Hindlimb muscle (tissue), 1 donor: ENCODE results near the gene SLC25A12. TPM values are rescaled to one million over a fixed set of nuclear protein-coding genes. Genes with fewer than 3 reads are reported as not detected.
"Not testable (repeated sequence)": the region's sequence is repeated elsewhere in the genome, so short reads cannot be mapped to it uniquely, and the experiment has no call there.

Source experiments
- DNase-seq: peaks from one replicate; pipeline ENCODE4 v3.0.0-alpha.2; 2013
- polyA plus RNA-seq: library from polyadenylated mRNA; unstranded; fragments of 120-200 nt; gene quantifications from one replicate; pipeline ENCODE4 v1.2.1, GENCODE V29; 2013; ENCODE audit not compliant: insufficient read length

Gene SLC25A12
- polyA plus RNA-seq, 1 donor: 23.6 TPM

DNA sequence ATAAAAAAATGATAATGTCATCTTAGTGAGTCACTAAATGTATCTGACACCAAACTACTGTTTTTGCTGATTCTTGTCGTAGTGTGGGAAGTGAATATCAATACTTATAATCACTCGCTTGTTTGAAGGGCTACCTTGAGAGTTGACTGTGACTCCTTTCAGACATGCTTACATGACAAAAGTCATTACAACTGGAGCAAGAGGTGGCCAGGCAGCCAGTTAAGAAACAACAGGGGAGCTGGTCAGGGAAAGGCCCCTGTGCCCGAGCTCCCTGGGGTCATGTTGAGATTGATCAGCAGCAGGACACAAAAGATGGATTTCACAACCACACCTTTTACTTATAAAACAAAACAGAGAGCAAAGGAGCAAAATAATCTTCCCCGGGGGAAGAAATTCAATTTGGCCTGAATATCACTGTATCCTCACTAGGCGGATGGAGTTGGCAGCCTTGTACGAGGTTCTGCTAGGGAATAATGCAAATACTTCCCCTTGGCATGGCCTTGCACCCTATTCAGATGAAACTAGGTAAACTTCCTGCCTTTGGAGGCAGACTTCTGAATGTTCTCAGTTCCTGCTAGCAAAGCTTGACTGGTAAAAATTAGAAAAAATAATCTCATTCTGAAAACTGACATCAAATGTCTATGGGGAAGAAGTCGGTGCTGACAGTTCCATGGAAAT, 105.6 kb downstream of the SLC25A12 start:
- no peak for DNase-seq

DNA sequence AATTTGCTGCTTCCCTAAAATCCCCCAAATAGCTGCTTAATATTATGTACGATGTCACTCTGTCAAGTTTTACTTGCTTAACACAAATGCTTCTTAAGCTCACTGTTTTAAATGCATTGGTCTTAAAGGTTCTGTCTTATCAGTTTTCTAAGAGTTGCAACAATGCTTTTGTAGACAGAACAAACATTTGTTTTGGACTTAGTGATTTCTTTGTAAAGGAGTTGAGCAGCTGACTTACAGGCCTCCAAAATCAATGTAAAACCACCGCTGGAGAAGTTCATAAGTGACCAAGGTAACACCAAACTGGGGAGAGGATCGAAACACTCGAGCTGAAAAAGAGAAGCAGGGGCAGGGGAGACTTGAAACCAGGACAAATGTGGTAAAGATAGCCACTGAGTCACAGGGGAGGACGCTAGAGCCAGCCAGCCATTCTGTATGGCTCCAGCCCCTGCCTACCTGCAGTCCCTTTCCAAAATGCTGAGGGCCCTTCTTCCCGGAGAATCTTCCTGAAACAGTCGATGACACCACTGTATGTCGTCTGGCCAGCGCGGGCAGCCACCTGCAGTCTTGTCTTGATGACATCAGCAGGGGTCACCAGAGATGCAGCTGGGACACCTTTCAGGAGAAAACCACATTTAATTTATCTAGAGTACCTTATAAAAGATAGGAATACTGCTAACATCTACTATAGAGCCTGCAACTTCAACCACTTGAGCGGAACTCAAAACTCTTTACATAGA, 106.5 kb downstream of the SLC25A12 start:
- DNase-seq: no peak

DNA sequence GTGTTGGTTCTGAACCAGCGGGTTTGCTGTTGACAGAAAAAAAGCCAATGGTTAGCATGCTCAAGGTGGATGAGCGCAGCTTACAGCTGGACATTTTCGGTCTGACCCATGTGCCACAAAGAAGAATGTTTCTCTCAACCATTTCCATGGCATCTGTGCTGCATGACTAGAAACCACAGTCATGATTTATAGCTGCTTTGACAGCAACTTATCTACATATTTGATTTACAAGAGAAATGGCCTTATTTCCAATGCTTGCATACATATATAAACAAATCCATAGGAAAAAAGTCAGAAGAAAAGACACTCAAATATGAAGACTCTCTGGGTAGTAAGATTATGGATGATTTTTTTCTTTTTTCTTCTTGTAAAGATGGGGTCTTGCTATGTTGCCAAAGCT, 108.6 kb downstream of the SLC25A12 start:
- no peak for DNase-seq

DNA sequence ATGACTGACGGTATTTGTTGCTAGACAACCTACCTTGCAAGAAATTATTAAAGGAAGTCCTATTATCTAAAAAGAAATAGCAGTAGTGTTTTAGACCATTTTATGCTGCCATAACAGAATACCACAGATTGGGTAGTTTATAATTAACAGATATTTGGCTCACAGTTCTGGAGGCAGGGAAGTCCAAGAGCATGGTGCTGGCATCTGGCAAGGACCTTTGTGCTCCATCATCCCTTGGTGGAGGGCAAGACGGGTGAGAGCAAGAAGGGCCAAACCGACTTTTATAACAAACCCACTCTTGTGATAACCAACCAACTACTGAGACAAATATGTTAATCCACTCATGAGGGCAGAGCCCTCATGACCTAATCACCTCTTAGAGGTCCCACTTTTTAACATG, 115.5 kb downstream of the SLC25A12 start:
- DNase-seq: no peak

DNA sequence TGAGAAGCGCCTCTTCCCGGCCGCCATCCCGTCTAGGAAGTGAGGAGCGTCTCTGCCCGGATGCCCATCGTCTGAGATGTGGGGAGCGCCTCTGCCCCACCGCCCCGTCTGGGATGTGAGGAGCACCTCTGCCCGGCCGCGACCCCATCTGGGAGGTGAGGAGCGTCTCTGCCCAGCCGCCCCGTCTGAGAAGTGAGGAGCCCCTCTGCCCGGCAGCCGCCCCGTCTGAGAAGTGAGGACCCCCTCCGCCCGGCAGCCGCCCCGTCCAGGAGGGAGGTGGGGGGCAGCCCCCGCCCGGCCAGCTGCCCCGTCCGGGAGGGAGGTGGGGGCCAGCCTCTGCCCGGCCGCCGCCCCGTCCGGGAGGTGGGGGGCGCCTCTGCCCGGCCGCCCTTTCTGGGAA, 119.5 kb downstream of the SLC25A12 start:
- not testable (repeated sequence) for DNase-seq

DNA sequence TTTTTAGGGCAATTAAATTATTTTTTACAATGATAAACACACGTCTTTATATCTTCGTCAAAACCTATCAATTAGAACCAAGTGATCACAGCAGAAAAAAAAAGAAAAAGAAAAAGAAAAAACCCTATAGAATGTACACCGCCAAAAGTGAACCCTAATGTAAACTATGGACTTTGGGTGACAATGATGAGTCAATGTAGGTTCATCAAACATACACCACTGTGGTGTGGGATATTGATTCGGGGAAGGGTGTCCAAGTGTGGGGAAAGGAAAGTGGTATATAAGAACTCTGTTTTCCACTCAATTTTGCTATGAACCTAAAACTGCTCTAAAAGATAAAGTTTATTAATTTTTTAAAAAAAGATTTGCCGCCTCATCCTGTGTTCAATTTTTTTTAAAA, 121.7 kb downstream of the SLC25A12 start:
- DNase-seq: no peak

DNA sequence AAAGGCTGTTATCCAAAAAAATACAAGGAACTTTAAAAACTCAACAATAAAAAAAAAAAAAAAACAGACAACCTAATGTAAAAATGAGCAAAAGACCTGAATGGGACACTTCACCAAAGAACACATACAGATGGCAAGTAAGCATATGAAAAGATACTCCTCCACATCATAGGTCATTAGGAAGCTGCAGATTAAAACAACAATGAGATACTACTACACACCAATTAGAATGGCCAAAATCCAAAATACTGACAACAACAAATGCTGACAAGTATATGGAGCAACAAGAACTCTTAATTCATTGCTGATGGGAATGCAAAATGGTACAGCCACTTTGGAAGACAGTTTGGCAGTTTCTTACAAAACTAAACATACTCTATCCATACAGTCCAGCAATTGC, 122.6 kb downstream of the SLC25A12 start:
- no peak for DNase-seq

DNA sequence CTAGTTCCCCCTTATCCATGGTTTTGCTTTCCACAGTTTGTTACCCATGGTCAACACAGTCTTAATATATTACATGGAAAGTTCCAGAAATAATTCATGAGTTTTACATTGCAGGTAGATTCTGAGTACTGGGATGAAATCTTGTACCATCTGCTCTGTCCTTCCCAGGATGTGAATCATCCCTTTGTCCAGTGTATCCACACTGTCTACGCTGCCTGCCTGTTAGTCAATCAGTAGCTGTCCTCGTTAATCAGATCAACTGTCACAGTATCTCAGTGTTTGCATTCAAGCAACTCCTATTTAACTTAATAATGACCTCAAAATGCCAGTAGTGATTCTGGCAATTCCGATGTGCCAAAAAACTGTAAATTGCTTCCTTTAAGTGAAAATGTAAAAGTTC, 130.4 kb downstream of the SLC25A12 start:
- no peak for DNase-seq

DNA sequence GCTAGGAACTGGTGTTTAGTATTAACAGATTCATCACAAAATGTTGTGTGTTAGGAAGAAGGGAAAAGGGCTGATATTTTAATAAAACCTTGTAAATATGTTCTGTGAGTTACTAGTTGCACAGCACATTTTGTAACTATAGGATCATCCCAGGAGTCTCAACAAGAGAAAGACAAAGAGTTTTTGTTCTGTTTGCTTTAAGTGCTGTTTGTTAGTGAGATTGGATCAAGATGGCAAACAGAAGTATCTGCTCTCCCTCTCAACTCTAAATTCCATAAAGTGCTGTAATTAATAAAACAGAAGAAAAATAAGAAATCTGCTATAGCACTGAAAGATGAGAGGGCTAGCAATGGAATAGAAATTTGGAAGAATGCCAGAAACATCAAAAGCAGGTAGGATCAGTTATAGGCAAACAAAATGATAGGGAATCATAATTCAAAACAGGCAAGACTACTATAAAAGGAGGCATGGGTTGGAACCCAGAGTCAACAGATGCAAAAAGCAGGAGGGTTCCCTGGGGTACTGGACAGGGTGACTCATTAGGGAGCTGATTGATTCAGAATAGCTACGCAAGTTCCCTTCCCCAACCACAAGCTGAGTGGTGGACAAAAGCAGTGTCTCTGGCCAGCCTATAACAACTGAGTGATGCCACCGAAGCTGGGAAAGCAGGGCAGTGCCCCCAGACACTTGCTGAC, 131.0 kb downstream of the SLC25A12 start:
- no peak for DNase-seq

DNA sequence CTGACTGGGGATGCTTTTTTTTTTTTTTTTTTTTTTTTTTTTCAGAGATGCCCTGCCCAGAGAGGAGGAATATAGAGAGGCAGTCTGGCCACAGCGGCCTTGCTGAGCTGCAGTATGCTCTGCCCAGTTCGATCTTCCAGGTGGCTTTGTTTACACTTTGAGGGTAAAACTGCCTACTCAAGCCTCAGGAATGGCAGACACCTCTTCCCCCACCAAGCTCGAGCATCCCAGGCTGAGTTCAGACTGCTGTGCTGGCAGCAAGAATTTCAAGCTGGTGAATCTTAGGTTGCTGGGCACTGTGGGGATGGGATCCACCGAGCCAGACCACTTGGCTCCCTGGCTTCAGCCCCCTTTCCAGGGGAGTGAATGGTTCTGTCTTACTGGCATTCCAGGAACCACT, 132.9 kb downstream of the SLC25A12 start:
- not testable (repeated sequence) for DNase-seq

DNA sequence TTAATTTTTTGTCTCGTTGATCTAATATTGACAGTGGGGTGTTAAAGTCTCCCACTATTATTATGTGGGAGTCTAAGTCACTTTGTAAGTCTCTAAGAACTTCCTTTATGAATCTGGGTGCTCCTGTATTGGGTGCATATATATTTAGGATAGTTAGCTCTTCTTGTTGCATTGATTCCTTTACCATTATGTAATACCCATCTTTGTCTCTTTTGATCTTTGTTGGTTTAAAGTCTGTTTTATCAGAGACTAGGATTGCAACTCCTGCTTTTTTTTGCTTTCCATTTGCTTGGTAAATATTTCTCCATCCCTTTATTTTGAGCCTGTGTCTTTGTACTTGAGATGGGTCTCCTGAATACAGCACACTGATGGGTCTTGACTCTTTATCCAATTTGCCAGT, 135.3 kb downstream of the SLC25A12 start:
- DNase-seq: not testable (repeated sequence)

DNA sequence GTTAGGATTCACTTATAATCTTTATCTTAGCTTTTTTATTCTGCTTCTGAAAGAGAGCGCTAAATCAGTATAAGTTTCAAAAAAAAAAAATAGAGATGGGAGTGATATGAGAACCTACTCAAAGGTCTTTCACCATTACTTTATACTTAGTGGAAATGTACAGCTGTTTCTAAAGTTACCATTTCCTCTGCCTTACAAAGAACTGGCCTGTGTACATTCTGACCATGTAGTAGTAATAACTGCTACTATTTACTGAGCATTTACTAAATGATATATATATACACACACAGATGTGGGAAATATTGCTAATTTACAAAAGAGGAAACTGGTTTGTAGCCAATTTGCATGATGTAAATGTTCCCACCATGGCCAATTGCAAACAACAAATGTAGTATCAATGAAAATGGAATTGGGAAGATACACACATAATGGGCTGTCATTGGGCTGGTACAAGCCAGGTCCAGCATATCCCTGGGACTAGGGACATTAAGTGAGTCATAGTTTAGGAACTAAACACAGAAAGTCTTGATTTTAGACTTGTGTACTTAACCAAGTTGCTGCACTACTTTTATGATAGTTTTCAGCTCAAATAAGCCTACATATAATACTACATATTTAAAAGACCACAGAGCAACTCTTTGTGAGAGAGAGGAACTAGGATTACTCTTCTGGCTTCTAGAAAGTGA, 139.6 kb downstream of the SLC25A12 start:
- DNase-seq: no peak

DNA sequence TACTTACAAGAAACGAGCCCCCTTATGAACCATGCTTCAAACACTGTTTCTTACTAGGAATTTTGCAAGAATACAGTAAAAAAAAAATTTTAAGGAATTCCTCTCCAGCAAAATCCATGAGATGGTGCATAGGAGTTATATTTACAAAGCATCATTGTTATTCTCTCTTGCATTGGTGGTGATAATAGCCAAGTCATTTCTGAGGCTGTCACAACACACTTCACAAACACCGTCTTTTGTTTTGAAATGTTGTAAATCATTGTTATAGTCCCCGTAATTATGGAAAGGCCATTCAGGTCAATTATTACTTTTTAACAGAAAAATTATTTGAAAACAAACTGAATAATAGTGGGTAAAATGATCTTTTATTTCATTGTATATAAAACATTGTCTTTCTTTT, 146.7 kb downstream of the SLC25A12 start:
- no peak for DNase-seq

DNA sequence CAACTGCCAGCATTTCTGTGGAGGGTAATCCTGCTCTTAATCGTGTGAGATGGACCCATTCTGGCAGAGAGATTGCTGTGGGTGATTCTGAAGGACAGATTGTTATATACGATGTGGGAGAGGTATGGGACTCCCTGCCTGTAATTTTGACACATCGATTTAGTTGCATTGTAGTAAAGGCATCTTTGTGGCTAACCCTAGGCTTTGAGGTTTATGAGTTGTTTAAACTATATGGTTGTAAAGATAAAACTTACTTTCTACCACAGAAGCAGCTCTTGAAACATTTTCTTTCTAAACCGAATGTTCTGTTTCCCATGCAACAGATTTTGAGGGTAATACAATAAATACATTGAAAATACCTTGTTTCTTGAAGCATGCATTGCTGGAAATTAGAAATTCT, 148.2 kb downstream of the SLC25A12 start:
- no peak for DNase-seq

DNA sequence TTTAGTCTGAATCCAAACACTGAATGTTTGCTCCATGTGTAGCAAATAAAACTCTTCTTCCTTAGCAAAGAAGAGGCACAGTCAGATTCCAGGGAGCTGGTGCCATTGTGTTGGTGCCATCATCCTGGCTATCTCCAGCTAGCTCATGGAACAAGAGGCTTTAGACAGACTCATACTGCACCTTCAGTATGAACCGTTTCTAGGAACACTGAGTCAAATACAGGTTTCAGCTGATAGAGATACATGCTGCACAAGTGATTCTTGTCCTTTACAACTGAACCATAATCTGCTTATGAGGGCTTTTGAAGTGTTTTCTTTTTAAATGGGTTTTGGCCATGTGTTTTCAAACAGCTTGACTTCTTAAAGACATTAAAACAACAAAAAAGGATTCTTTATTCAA, 148.9 kb downstream of the SLC25A12 start:
- DNase-seq: no peak

DNA sequence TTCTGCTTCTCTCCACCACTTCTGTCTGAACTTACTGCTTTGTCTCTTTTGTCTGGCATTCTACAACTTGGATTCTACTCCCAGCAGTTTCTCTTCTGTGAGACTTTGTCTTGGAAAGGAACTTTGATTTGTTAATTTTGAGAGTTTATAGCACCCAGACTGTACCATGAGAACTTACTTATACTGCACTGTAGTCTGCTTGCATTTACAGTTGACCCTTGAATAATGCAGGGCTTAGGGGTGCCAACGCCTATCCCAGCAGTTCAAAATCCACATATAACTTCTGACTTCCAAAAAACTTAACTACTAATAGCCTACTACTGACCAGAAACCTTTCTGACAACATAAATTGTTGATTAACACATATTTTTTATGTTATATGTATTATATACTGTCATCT, 151.3 kb downstream of the SLC25A12 start:
- no peak for DNase-seq

DNA sequence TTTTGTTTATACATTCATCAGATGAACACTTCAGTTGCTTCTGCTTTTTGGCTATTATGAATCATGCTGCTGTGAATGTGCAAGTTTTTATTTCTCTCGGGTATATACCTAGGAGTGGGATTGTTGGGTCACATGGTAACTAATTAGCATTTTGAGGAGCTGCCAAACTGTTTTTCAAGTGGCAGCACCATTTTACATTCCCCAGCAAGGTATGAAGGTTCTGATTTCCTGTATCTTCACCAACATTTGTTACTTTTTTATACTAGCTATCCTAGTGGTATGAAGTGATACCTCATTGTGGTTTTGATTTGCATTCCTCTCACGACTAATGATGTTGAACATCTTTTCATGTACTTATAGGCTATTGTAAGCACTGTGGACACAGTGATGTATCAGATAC, 152.9 kb downstream of the SLC25A12 start:
- no peak for DNase-seq

DNA sequence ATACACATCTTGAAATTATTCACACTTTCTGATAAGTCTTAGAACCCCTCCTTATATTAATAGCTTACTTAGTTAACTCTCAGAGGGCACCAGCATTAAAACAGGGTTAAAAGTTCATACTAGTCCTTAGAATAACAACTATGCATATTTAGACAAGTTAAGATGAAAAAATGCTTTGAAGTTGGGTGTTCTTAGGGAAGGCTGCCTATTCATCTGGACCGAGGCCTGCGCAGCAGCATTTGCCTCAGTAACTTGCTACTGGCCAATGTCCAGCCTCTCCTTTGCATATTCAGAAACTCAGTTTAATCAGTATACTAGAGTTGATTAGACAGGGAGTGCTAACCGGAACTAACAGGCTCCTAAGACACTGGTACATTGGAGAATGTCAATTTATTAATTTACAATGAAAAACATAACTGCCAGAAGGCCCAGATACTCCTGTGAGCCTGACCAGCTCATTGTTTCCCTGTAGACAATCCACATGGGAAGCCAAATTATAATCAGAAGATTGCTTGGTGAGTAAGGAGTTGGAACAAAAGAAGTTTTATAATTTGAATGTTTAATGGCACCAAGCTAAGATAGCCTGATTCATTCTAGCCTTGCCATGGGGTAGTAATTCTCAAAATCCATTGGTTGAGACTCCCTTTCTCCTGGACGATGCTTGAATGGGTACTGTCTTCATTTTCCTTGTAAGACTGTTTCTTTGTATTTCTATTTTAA, 157.9 kb downstream of the SLC25A12 start:
- no peak for DNase-seq
